ENCODE results near the gene FREM2.

DNA sequence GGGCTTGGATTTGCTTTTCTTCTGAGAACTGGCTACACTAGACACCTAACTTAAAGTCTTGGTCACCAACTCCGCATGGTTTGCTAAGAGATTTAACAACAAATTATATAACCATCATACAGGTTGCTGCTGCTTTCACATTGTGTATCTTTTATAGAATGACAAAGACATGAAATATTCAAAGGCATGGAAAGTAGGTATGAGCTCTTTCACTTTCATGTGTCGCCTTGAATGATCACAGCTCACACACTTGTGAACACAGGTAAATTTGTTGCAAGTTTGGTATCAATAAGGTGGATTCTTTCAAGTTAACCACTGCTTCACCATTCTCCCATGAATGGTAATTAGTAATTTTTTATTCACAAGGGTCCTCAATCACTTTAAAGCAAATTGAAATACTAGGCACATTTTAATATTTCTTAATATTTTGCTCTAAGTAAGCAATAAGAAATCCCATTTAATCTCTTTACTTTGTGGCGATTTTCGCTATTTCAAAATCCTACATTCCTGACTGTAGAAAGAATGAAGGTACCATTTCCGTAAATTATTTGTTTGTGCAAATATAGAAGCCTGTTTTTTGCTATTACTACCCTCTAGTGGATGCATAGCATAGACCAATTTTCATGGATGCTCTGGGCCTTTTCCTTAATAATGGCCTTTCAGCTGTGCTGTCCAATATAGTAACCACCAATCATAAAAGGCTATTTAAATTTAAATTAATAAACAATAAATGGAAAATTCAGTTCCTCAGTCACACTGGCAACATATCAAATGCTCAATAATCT lies 45.5 kb upstream of the FREM2 start:
- TF ChIP-seq, protein P1, sequence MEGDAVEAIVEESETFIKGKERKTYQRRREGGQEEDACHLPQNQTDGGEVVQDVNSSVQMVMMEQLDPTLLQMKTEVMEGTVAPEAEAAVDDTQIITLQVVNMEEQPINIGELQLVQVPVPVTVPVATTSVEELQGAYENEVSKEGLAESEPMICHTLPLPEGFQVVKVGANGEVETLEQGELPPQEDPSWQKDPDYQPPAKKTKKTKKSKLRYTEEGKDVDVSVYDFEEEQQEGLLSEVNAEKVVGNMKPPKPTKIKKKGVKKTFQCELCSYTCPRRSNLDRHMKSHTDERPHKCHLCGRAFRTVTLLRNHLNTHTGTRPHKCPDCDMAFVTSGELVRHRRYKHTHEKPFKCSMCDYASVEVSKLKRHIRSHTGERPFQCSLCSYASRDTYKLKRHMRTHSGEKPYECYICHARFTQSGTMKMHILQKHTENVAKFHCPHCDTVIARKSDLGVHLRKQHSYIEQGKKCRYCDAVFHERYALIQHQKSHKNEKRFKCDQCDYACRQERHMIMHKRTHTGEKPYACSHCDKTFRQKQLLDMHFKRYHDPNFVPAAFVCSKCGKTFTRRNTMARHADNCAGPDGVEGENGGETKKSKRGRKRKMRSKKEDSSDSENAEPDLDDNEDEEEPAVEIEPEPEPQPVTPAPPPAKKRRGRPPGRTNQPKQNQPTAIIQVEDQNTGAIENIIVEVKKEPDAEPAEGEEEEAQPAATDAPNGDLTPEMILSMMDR (IDR thresholded peaks at IDR 0.05 in 2 of 3, conservative IDR thresholded peaks at IDR 0.05 in 1 of 3; ENCODE audit: borderline replicate concordance in 1 of 3, insufficient read depth in 1 of 3, low read depth in 2 of 3, low read length in 2 of 3): no peak; a peak in 1 of 6 replicates
- TF ChIP-seq EZH2 (IDR thresholded peaks at IDR 0.05) (no peak), YY1 (IDR thresholded peaks at IDR 0.05; ENCODE audit: extremely low read depth, insufficient replicate concordance, low read depth, low read length) (no peak)

Data from HCT116 (cell line).